Measurements from ENCODE around the gene CHD2. TPM values are rescaled to one million over a fixed set of nuclear protein-coding genes. Genes with fewer than 3 reads are reported as not detected.
"Not testable (repeated sequence)": the region's sequence is repeated elsewhere in the genome, so short reads cannot be mapped to it uniquely, and the experiment has no call there.

CHD2 gene
- total RNA-seq, 1 donor from 2014 or later, result 54.2 TPM

GRCh38 chr15:93028632-93029213 lies 128.6 kb downstream of the CHD2 start:
- TF ChIP-seq CTCF (IDR thresholded peaks at IDR 0.05; ENCODE audit: insufficient read depth, low read length, poor library complexity, severe bottlenecking), result no peak
- peak; percentile 26 for DNase-seq (ENCODE audit: low read depth)
- Histone ChIP-seq H3K27me3 (ENCODE audit: control insufficient read depth, insufficient read depth, low read length) (no peaks in the 10 kb centered on the region), H3K4me3 (ENCODE audit: low read depth, low read length) (no peak overlapping the region), H3K36me3 (ENCODE audit: control insufficient read depth, insufficient read depth, low read length) (peaks cover 6% of the 10 kb centered on the region)

DNA sequence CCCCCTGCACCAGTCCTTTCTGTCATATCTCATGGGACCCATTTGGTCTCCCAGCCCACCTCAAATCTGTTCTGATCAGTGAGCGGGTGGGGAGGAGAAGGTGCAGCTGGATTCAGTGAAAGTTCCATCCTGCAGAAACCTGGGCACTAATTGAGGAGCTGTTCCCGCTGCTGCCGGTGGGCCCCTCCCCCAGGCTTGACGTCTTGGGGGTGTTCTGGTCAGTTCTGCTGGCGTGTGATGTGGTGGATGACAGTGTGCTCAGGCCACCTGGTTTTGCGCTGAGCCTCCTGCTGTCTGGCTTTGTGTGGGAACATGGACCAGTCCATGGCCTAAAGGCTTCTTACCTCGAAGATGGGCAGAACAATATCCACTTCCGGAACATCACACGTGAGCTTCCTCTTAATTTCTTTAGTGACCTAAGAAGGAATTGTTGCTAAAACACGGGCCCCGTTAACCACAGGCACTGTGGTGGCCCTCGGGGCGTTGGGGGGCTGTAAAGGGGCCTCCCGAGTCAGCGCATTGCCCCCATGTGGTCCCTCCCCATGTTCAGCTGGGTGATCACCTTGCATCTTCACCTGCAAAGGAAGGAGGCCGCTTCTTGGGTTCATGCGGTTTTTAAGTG lies 129.2 kb downstream of the CHD2 start:
- DNase-seq (ENCODE audit: low read depth), result no peak
- no peak for TF ChIP-seq CTCF (IDR thresholded peaks at IDR 0.05; ENCODE audit: insufficient read depth, low read length, poor library complexity, severe bottlenecking)
- H3K4me3 ChIP-seq (ENCODE audit: low read depth, low read length), result no peak overlapping the region
- H3K36me3 ChIP-seq (ENCODE audit: control insufficient read depth, insufficient read depth, low read length), result peaks cover 5% of the 10 kb centered on the region
- H3K27me3 ChIP-seq (ENCODE audit: control insufficient read depth, insufficient read depth, low read length), result no peaks in the 10 kb centered on the region

DNA sequence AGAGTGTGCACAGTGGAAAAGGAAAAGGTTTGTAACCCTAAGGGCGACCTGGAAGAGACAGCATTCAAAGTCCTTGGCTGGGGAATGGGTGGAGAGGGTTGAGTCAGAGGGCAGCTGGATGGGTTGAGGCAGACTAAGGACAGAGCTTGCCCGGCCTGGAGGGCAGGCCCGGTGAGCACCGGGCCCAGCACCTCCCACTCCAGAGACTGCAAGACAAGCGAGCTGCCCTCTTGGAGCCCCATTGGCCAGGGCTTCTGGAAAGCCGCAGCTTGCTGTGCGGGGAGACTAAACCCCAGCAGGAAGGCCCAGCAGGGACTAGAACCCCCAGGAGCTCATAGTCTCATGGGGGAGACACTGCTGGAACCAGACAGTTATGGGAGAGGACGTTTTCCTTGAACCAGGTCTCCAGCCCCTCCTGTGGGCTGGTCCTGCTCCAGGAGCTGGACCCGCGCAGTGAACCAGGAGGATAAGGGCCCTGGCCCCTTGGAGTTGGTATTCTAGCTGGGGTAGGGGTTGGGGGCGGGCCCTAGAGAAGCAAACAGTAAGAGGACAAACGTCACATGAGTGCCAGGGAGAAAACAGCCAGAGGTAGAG lies 129.8 kb downstream of the CHD2 start:
- Histone ChIP-seq H3K4me3 (ENCODE audit: low read depth, low read length) (no peak overlapping the region), H3K27me3 (ENCODE audit: control insufficient read depth, insufficient read depth, low read length) (no peaks in the 10 kb centered on the region), H3K36me3 (ENCODE audit: control insufficient read depth, insufficient read depth, low read length) (peaks cover 4% of the 10 kb centered on the region)
- TF ChIP-seq CTCF (IDR thresholded peaks at IDR 0.05; ENCODE audit: insufficient read depth, low read length, poor library complexity, severe bottlenecking), result no peak
- DNase-seq (ENCODE audit: low read depth), result no peak

GRCh38 chr15:93030430-93031102 lies 130.4 kb downstream of the CHD2 start:
- no peak for DNase-seq (ENCODE audit: low read depth)
- peak; percentile 84 for TF ChIP-seq CTCF (IDR thresholded peaks at IDR 0.05; ENCODE audit: insufficient read depth, low read length, poor library complexity, severe bottlenecking)
- H3K4me3 ChIP-seq (ENCODE audit: low read depth, low read length), result no peak overlapping the region
- H3K36me3 ChIP-seq (ENCODE audit: control insufficient read depth, insufficient read depth, low read length), result peaks cover 3% of the 10 kb centered on the region
- H3K27me3 ChIP-seq (ENCODE audit: control insufficient read depth, insufficient read depth, low read length), result no peaks in the 10 kb centered on the region

- H3K4me3 ChIP-seq (ENCODE audit: low read depth, low read length), result no peak overlapping the region
- H3K36me3 ChIP-seq (ENCODE audit: control insufficient read depth, insufficient read depth, low read length), result peaks cover 3% of the 10 kb centered on the region
- H3K27me3 ChIP-seq (ENCODE audit: control insufficient read depth, insufficient read depth, low read length), result no peaks in the 10 kb centered on the region
- no peak for DNase-seq (ENCODE audit: low read depth)
- TF ChIP-seq CTCF (IDR thresholded peaks at IDR 0.05; ENCODE audit: insufficient read depth, low read length, poor library complexity, severe bottlenecking), result no peak
Measured at GRCh38 chr15:93031103-93031464, 131.0 kb downstream of the CHD2 start.

DNA sequence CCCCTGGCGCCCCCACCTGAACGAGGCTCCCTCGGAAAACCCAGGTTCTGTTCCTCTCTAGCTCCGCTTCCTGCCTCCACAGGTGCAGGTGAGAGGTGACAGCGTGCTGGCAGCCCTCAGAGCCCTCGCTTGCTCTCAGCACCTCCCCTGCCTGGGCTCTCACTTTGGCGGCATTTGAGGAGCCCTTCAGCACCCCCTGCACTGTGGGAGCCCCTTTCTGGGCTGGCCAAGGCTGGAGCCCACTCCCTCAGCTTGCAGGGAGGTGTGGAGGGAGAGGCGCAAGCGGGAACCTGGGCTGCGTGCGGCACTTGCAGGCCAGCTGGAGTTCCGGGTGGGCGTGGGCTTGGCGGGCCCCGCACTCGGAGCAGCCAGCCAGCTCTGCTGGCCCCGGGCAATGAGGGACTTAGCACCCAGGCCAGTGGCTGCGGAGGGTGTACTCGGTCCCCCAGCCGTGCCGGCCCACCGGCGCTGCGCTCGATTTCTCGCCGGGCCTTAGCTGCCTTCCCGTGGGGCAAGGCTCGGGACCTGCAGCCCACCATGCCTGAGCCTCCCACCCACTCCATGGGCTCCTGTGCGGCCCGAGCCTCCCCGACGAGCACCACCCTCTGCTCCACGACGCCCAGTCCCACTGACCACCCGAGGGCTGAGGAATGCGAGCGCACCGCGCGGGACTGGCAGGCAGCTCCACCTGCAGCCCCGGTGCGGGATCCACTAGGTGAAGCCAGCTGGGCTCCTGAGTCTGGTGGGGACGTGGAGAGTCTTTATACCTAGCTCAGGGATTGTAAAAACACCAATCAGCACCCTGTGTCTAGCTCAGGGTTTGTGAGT lies 131.6 kb downstream of the CHD2 start:
- H3K27me3 ChIP-seq (ENCODE audit: control insufficient read depth, insufficient read depth, low read length); DNase-seq (ENCODE audit: low read depth); H3K36me3 ChIP-seq (ENCODE audit: control insufficient read depth, insufficient read depth, low read length); H3K4me3 ChIP-seq (ENCODE audit: low read depth, low read length): not testable (repeated sequence)

DNA sequence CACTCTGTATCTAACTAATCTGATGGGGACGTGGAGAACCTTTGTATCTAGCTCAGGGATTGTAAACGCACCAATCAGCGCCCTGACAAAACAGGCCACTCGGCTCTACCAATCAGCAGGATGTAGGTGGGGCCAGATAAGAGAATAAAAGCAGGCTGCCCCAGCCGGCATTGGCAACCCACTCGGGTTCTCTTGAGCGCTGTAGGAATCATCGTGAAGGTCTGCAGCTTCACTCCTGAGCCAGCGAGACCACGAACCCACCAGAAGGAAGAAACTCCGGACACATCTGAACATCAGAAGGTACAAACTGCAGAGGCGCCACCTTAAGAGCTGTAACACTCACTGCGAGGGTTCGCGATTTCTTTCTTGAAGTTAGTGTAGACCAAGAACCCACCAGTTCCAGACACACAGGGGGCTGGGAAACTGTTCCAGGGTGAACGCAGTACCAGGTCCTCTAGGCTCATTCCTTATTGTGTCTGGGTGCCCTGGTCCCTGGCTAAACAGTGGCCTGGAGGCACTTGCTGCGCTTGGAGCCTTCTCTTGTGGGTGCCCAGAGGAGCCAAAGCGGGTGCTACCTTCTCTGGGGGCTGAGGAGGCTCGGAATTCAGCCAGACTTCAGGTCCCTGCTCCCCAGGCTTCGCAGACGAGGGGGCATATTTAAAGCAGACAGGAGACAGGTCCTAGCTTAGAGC lies 132.5 kb downstream of the CHD2 start:
- H3K36me3 ChIP-seq (ENCODE audit: control insufficient read depth, insufficient read depth, low read length); H3K4me3 ChIP-seq (ENCODE audit: low read depth, low read length); DNase-seq (ENCODE audit: low read depth); H3K27me3 ChIP-seq (ENCODE audit: control insufficient read depth, insufficient read depth, low read length): not testable (repeated sequence)

Measured in kidney epithelial cell (primary cell).